A673 (cell line): Measurements from ENCODE around the gene TOM1L2. TPM values are rescaled to one million over a fixed set of nuclear protein-coding genes. Genes with fewer than 3 reads are reported as not detected.

Experiments
- BruUV-seq: library from RNA; stranded (reverse); fragments of 400-500 nt; replicated peaks from 2 replicates; lab custom pipeline; 2021; lab: Mats Ljungman, UMichigan
- CTCF ChIA-PET: fragments of 300-600 bp; sonication (Branson Sonifier 250); formaldehyde crosslinking; loops from one replicate; lab custom pipeline; 2022; ENCODE audit warnings: antibody characterized with exemption; lab: Charles Lee
- POLR2A ChIA-PET: fragments of 300-600 bp; sonication (Branson Sonifier 250); formaldehyde crosslinking; loops from one replicate; lab custom pipeline; 2022; ENCODE audit warnings: antibody characterized with exemption; ENCODE audit not compliant: low non-redundant PET; lab: Charles Lee
- DNase-seq: peaks from one replicate; pipeline ENCODE4 v3.0.0-alpha.2; 2015; ENCODE audit warnings: low spot score
- H3K27ac ChIP-seq: fragments of 200-600 bp; sonication (generic); 2 replicates; pipeline ENCODE4 v1.5.1; 2016; ENCODE audit warnings: mixed run types, low read depth, mild to moderate bottlenecking, mixed read lengths, antibody characterized with exemption, low read length; ENCODE audit not compliant: poor library complexity, severe bottlenecking
- H3K27me3 ChIP-seq: fragments of 200-600 bp; sonication (generic); replicated peaks from 2 replicates; pipeline ENCODE4 v1.6.1; 2017; ENCODE audit warnings: mixed run types, low read depth, mild to moderate bottlenecking, mixed read lengths, antibody characterized with exemption, low read length; ENCODE audit not compliant: insufficient read depth, poor library complexity
- H3K36me3 ChIP-seq: fragments of 200-600 bp; sonication (generic); 2 replicates; pipeline ENCODE4 v1.6.1; 2016; ENCODE audit warnings: mixed run types, mild to moderate bottlenecking, mixed read lengths, antibody characterized with exemption, low read length; ENCODE audit not compliant: insufficient read depth, poor library complexity, severe bottlenecking
- H3K4me1 ChIP-seq: fragments of 200-600 bp; sonication (generic); 2 replicates; pipeline ENCODE4 v1.6.1; 2017; ENCODE audit warnings: mixed run types, mild to moderate bottlenecking, mixed read lengths, antibody characterized with exemption, low read length; ENCODE audit not compliant: insufficient read depth, poor library complexity, severe bottlenecking
- H3K4me3 ChIP-seq: fragments of 200-600 bp; sonication (generic); 2 replicates; pipeline ENCODE4 v1.5.1; 2016; ENCODE audit warnings: low read depth, mixed run types, mild to moderate bottlenecking, mixed read lengths, low read length; ENCODE audit not compliant: poor library complexity, severe bottlenecking
- H3K9me3 ChIP-seq: fragments of 200-600 bp; sonication (generic); 2 replicates; pipeline ENCODE4 v1.6.1; 2016; ENCODE audit warnings: mixed run types, low read depth, mild to moderate bottlenecking, mixed read lengths, antibody characterized with exemption, low read length; ENCODE audit not compliant: poor library complexity, severe bottlenecking
- CTCF ChIP-seq: fragments of 300-800, 200-600 bp; sonication (generic); conservative IDR thresholded peaks from 2 replicates; pipeline ENCODE4 v1.5.1; 2017; ENCODE audit warnings: low read depth, mild to moderate bottlenecking, antibody characterized with exemption, low read length, moderate library complexity, mixed read lengths
- EZH2 ChIP-seq: fragments of 200-600 bp; sonication (generic); IDR thresholded peaks from 2 replicates; pipeline ENCODE4 v1.6.1; 2017; ENCODE audit warnings: borderline replicate concordance, low read depth, mild to moderate bottlenecking, mixed read lengths, antibody characterized with exemption, low read length; ENCODE audit not compliant: poor library complexity, severe bottlenecking
- intact Hi-C: fragments of 100-400 bp; cut with micrococcal nuclease; formaldehyde crosslinking; loops from one replicate; pipeline ENCODE4 v1.10.0; 2022; ENCODE audit not compliant: unreplicated experiment
- total RNA-seq: library from RNA; stranded (reverse); gene quantifications from 2 replicates; pipeline ENCODE4 v1.2.3, GENCODE V29; 2021

The TOM1L2 gene
- total RNA-seq, 1 experiment from 2014 or later: 10.0 TPM

GRCh38 chr17:17919169-17920107, 52.8 kb downstream of the TOM1L2 start:
- Histone ChIP-seq H3K36me3 (no peaks in the 10 kb centered on the region), H3K9me3 (no peaks in the 10 kb centered on the region), H3K4me3 (no peak overlapping the region), H3K4me1 (peaks cover 33% of the 10 kb centered on the region), H3K27ac (peak overlapping the region; percentile 14), H3K27me3 (no peaks in the 10 kb centered on the region)
- intact Hi-C loops: loop anchor here (2.0 to 10.0 kb wide), 4 partner anchors 107 to 565 kb away; partner anchors contain the start of genes RAI1 and RASD1
- peak; percentile 95 for TF ChIP-seq CTCF
- no peak for TF ChIP-seq EZH2
- BruUV-seq: no TSS peak
- DNase-seq: peak; percentile 91
- CTCF ChIA-PET: interaction anchor here (0.5 to 1.4 kb wide), 24 partner anchors 9 to 423 kb away, joined by 3 to 15 read pairs (median 4); partner anchors contain the start of gene TOM1L2
- POLR2A ChIA-PET: no interaction called here

- no peak for DNase-seq
- H3K36me3 ChIP-seq: no peaks in the 10 kb centered on the region
- no TSS peak for BruUV-seq
- ChIA-PET POLR2A (no interaction called here), CTCF (no interaction called here)
- intact Hi-C loops: loop anchor here (5.0 to 10.0 kb wide), 2 partner anchors 420 to 563 kb away; partner anchors contain the start of gene RASD1
- no peak for TF ChIP-seq CTCF
- no peak for TF ChIP-seq EZH2
- H3K9me3 ChIP-seq: no peaks in the 10 kb centered on the region
- H3K27me3 ChIP-seq: no peaks in the 10 kb centered on the region
- peaks cover 39% of the 10 kb centered on the region for H3K4me1 ChIP-seq
- no peak overlapping the region for H3K27ac ChIP-seq
- no peak overlapping the region for H3K4me3 ChIP-seq
Observed at GRCh38 chr17:17917394-17917793, 54.8 kb downstream of the TOM1L2 start.

- H3K4me3 ChIP-seq: no peak overlapping the region
- TF ChIP-seq EZH2 (no peak), CTCF (no peak)
- intact Hi-C loops: loop anchor here (5.0 to 10.0 kb wide), 2 partner anchors 418 to 560 kb away; partner anchors contain the start of gene RASD1
- no peak for DNase-seq
- H3K4me1 ChIP-seq: peaks cover 24% of the 10 kb centered on the region
- no TSS peak for BruUV-seq
- no peaks in the 10 kb centered on the region for H3K9me3 ChIP-seq
- H3K27me3 ChIP-seq: no peaks in the 10 kb centered on the region
- no peaks in the 10 kb centered on the region for H3K36me3 ChIP-seq
- ChIA-PET CTCF (no interaction called here), POLR2A (no interaction called here)
- H3K27ac ChIP-seq: no peak overlapping the region
Observed at GRCh38 chr17:17915183-17915582, 57.0 kb downstream of the TOM1L2 start.
